Muscle layer of colon (tissue), 2 donors: Measurements from ENCODE around the gene RNF225.
"Not testable (repeated sequence)": the region's sequence is repeated elsewhere in the genome, so short reads cannot be mapped to it uniquely, and the experiment has no call there.

Source experiments
- H3K27ac ChIP-seq: one replicate; pipeline ENCODE4 v1.7.0; 2013; ENCODE audit warnings: low read depth, mild to moderate bottlenecking, low read length, moderate library complexity
- H3K27me3 ChIP-seq, 2 donors: one replicate each; pipeline ENCODE4 v1.7.0; 2013; ENCODE audit warnings: low read length in 2 of 2, mild to moderate bottlenecking in 2 of 2; ENCODE audit not compliant: insufficient read depth in 2 of 2, control insufficient read depth in 1 of 2
- H3K36me3 ChIP-seq: one replicate; pipeline ENCODE4 v1.7.0; 2013; ENCODE audit warnings: mild to moderate bottlenecking, low read length; ENCODE audit not compliant: insufficient read depth
- H3K4me1 ChIP-seq: one replicate; pipeline ENCODE4 v1.7.0; 2013; ENCODE audit warnings: mild to moderate bottlenecking, low read length; ENCODE audit not compliant: insufficient read depth
- H3K4me3 ChIP-seq, 2 donors: one replicate each; pipeline ENCODE4 v1.7.0; 2013; ENCODE audit warnings: low read length in 2 of 2, low read depth in 1 of 2, mild to moderate bottlenecking in 1 of 2, moderate library complexity in 1 of 2
- H3K9ac ChIP-seq: one replicate; pipeline ENCODE4 v1.7.0; 2013; ENCODE audit warnings: low read length
- H3K9me3 ChIP-seq: one replicate; pipeline ENCODE4 v1.7.0; 2013; ENCODE audit warnings: mild to moderate bottlenecking, low read length
- donor health status: abdominal sarcoma.
- donor health status: Adenocarcinoma of cecum.

Gene RNF225

DNA sequence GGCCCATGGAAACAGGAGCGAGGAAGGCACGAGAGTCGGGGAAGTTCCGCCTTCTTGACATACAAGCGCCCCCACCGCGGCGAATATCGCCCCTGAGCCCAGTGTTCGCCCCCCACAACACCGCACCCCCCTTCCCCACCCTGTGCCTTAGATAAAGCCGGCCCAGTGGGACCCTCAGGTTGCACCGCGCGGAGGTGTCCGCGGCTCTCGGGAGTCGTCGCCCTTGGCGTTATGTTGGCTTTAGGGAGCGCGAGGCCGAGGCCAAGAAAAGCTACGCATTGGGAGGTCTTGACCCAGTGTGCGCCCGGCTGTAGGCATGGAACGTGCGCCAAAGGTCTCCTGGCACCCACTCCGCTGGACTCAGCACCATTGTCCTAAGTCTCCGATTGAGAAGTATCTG is 45.1 kb downstream of the RNF225 start:
- Histone ChIP-seq H3K9me3 (peaks cover 25% of the 10 kb centered on the region), H3K27me3 (no peaks in the 10 kb centered on the region), H3K9ac (no peak overlapping the region), H3K36me3 (peaks cover 16% of the 10 kb centered on the region), H3K4me1 (peaks cover 15% of the 10 kb centered on the region), H3K27ac (peak overlapping the region; percentile 63), H3K4me3 (peak overlapping the region; percentile 59 to 82)

DNA sequence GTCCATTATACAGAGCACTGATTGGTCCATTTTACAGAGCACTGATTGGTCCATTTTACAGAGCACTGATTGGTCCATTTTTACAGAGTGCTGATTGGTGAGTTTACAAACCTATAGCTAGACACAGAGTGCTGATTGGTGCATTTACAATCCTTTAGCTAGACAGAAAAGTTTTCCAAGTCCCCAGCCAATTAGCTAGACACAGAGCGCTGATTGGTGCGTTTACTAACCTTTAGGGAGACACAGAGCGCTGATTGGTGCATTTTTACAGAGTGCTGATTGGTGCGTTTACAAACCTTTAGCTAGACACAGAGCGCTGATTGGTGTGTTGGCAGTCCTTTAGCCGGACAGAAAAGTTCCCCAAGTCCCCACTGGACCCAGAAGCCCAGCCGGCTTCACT is 47.5 kb downstream of the RNF225 start:
- not testable (repeated sequence) for H3K4me3 ChIP-seq, H3K9ac ChIP-seq, H3K27ac ChIP-seq, H3K36me3 ChIP-seq, H3K9me3 ChIP-seq, H3K27me3 ChIP-seq
- peaks cover 15% of the 10 kb centered on the region for H3K4me1 ChIP-seq
